GM12878 (cell line): ENCODE data around the gene SPOCK1. TPM values are rescaled to one million over a fixed set of nuclear protein-coding genes. Genes with fewer than 3 reads are reported as not detected.

Experiments
- ATAC-seq: fragments of 200-7000 bp; cut with Tn5 transposase; 3 replicates; pipeline ENCODE4 v1.9.1; 2020; ENCODE audit warnings: mild to moderate bottlenecking, moderate library complexity
- BruUV-seq: library from RNA; stranded (reverse); fragments of 400-500 nt; replicated peaks from 2 replicates; lab custom pipeline; 2021; lab: Mats Ljungman, UMichigan
- CTCF ChIA-PET: fragments of 300-600 bp; sonication (Branson Sonifier 250); formaldehyde crosslinking; extraction: SDS; loops from one replicate; lab custom pipeline; 2021; ENCODE audit warnings: inconsistent platforms; lab: Yijun Ruan, JAX
- POLR2A ChIA-PET: fragments of 350-600 bp; formaldehyde crosslinking; extraction: SDS; loops from one replicate; lab custom pipeline; 2021; ENCODE audit warnings: inconsistent platforms; lab: Charles Lee
- RAD21 ChIA-PET: fragments of 300-600 bp; sonication (Branson Sonifier 250); formaldehyde crosslinking; loops from one replicate; lab custom pipeline; 2023; ENCODE audit warnings: antibody characterized with exemption; ENCODE audit not compliant: unreplicated experiment; lab: Charles Lee
- SMC1A ChIA-PET: fragments of 300-600 bp; sonication (Branson Sonifier 250); formaldehyde crosslinking; loops from one replicate; lab custom pipeline; 2023; ENCODE audit not compliant: unreplicated experiment, uncharacterized antibody; lab: Charles Lee
- DNase-seq: peaks from one replicate; pipeline ENCODE4 v3.0.0-alpha.2; 2011; ENCODE audit warnings: low read depth, low spot score
- FAIRE-seq: peaks from 3 replicates; lab custom pipeline; 2011; peaks lifted over from hg19 to GRCh38; lab: Jason Lieb, UNC
- H2AFZ ChIP-seq: 2 replicates; pipeline ENCODE4 v1.6.0; 2011; ENCODE audit warnings: low read depth, low read length, control low read depth; ENCODE audit not compliant: control insufficient read depth
- H3K27ac ChIP-seq: 2 replicates; pipeline ENCODE4 v1.5.1; 2011; ENCODE audit warnings: control low read depth; ENCODE audit not compliant: control insufficient read depth, insufficient read depth
- H3K27me3 ChIP-seq, 2 experiments: replicated peaks in 1 of 2; 2 replicates each; pipeline versions ENCODE4 v1.6.0 to v1.6.1; 2011; ENCODE audit warnings: low read length in 1 of 2; ENCODE audit not compliant: control insufficient read depth in 2 of 2, insufficient read depth in 2 of 2
- H3K36me3 ChIP-seq, 2 experiments: 2 replicates each; pipeline ENCODE4 v1.5.1; 2011; ENCODE audit warnings: low read length in 1 of 2; ENCODE audit not compliant: control insufficient read depth in 2 of 2, insufficient read depth in 2 of 2
- H3K4me1 ChIP-seq: 2 replicates; pipeline ENCODE4 v1.6.1; 2011; ENCODE audit warnings: mild to moderate bottlenecking, low read length, moderate library complexity, mixed read lengths; ENCODE audit not compliant: control insufficient read depth, insufficient read depth
- H3K4me2 ChIP-seq: 2 replicates; pipeline ENCODE4 v1.6.0; 2011; ENCODE audit warnings: control low read depth; ENCODE audit not compliant: control insufficient read depth, insufficient read depth
- H3K4me3 ChIP-seq: fragments of 200-600 bp; sonication (generic); 2 replicates; pipeline ENCODE4 v1.5.1; 2016
- H3K79me2 ChIP-seq: 2 replicates; pipeline ENCODE4 v1.6.0; 2011; ENCODE audit warnings: low read length; ENCODE audit not compliant: control insufficient read depth, insufficient read depth
- H3K9ac ChIP-seq: 2 replicates; pipeline ENCODE4 v1.8.0; 2011; ENCODE audit warnings: low read length, control low read depth, mixed read lengths; ENCODE audit not compliant: control insufficient read depth, insufficient read depth
- H3K9me3 ChIP-seq: replicated peaks from 3 replicates; pipeline ENCODE4 v1.5.1; 2011; ENCODE audit warnings: mild to moderate bottlenecking, low read length; ENCODE audit not compliant: control insufficient read depth, insufficient read depth
- H4K20me1 ChIP-seq: 2 replicates; pipeline ENCODE4 v1.6.0; 2011; ENCODE audit not compliant: control insufficient read depth, insufficient read depth
- ATF3 ChIP-seq: IDR thresholded peaks from 2 replicates; pipeline ENCODE4 v1.6.1; 2011; ENCODE audit warnings: low read depth, mild to moderate bottlenecking, low read length, moderate library complexity, borderline replicate concordance; ENCODE audit errors: extremely low read depth
- CBX3 ChIP-seq: fragments of 200-600 bp; sonication (generic); IDR thresholded peaks from 2 replicates; pipeline ENCODE4 v1.6.1; 2016; ENCODE audit warnings: low read depth, borderline replicate concordance
- CHD2 ChIP-seq: IDR thresholded peaks from 2 replicates; pipeline ENCODE4 v1.6.1; 2011; ENCODE audit warnings: low read depth, low read length, improper control_type of control experiment, borderline replicate concordance
- ETV6 ChIP-seq, 2 experiments: fragments of 450-650 bp in 1 of 2; IDR thresholded peaks in 1 of 2; conservative IDR thresholded peaks in 1 of 2; 2 replicates each; pipeline ENCODE4 v1.6.1; 2014; ENCODE audit warnings: antibody characterized with exemption in 1 of 2, borderline replicate concordance in 1 of 2, low read depth in 1 of 2, mild to moderate bottlenecking in 1 of 2, moderate library complexity in 1 of 2
- MEF2B ChIP-seq: fragments of 450-650 bp; IDR thresholded peaks from 2 replicates; pipeline ENCODE4 v1.6.1; 2018; ENCODE audit warnings: mild to moderate bottlenecking, moderate library complexity; ENCODE audit not compliant: partially characterized antibody, poor library complexity, severe bottlenecking
- SPI1 ChIP-seq: IDR thresholded peaks from 2 replicates; pipeline ENCODE4 v1.6.1; 2011; ENCODE audit warnings: low read depth, mild to moderate bottlenecking, low read length, moderate library complexity, borderline replicate concordance; ENCODE audit not compliant: insufficient read depth
- STAT1 ChIP-seq: fragments of 450-650 bp; conservative IDR thresholded peaks from 2 replicates; pipeline ENCODE4 v1.6.1; 2014; ENCODE audit warnings: antibody characterized with exemption, mild to moderate bottlenecking
- WGBS: methylation state at CpG from one replicate; pipeline ENCODE4 v1.1.6; 2016; ENCODE audit warnings: low lambda C conversion rate; ENCODE audit not compliant: insufficient replicate concordance, insufficient coverage; ENCODE audit errors: missing lambda C conversion rate; 5-methylcytosine and 5-hydroxymethylcytosine counted together
- in situ Hi-C: fragments of 300-500 bp; cut with MboI; formaldehyde crosslinking; loops from 9 replicates; pipeline ENCODE4 v1.14.3; 2018; ENCODE audit warnings: mixed read lengths
- intact Hi-C: fragments of 100-400 bp; cut with micrococcal nuclease; formaldehyde crosslinking; loops from one replicate; pipeline ENCODE4 v1.14.2; 2022; ENCODE audit not compliant: unreplicated experiment
- polyA plus RNA-seq, 11 experiments: library from polyadenylated mRNA; depleted of rRNA in 4 of 11; unstranded in 6 of 11; stranded (reverse) in 5 of 11; fragments of >200 nt; fragmentation: Nextera tagmentation in 4 of 11; fragmentation: Illumina TruSeq in 1 of 11; extraction: Ambion mirVana in 4 of 11; extraction: Trizol in 1 of 11; gene quantifications; 1 replicate in 1 of 11; 2 replicates in 10 of 11; pipeline versions ENCODE4 v1.2.1 to v1.2.3, GENCODE V29; 2011 to 2016; ENCODE audit warnings: inconsistent platforms in 2 of 11, missing spikeins in 2 of 11, low read depth in 1 of 11
- total RNA-seq, 4 experiments: library from RNA; depleted of rRNA in 3 of 4; stranded (reverse); fragments of >200 nt in 3 of 4; fragmentation: Illumina TruSeq in 1 of 4; extraction: Trizol in 1 of 4; gene quantifications; 2 replicates each; pipeline versions ENCODE4 v1.2.1 to v1.2.3, GENCODE V29; 2013 to 2021

Gene SPOCK1
- total and polyA plus RNA-seq, 10 of the 15 experiments (the other 5 are each of a cell fraction or from before 2014, with no cell fraction given) = 0.06 to 0.68 (median 0.25) TPM; not detected in 3

DNA sequence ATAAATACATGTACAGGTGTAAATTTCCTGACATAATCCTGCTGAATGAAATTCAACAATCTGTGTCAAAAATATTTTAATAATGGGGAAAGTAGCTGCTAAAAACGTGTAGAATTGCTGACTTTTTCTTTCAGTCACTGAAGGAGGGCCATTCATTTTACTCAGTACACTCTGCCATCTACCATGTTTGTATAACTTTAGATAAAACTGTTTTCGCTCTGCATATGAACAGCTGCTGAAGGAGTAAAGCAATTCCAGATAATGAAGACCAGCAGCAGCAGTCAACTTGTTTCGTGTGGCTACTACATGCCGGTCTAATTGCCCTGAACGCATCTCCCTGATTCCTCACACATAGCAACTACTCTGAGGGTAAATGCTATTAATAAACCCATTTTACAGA is 380.5 kb downstream of the SPOCK1 start:
- intact Hi-C loops = no loop called here
- H3K4me2 ChIP-seq = no peak overlapping the region
- H3K27me3 ChIP-seq = peaks cover 0 to 2% of the 10 kb centered on the region in 2 experiments; a peak in 2 of 4 replicates
- ChIA-PET POLR2A (no interaction called here), RAD21 (no interaction called here), SMC1A (no interaction called here), CTCF (no interaction called here)
- no peak overlapping the region for H3K4me3 ChIP-seq
- H4K20me1 ChIP-seq = no peaks in the 10 kb centered on the region
- TF ChIP-seq CBX3 (no peak), STAT1 (no peak), ATF3 (no peak), ETV6 (conservative IDR thresholded peaks at IDR 0.05 in 1 of 2, IDR thresholded peaks at IDR 0.05 in 1 of 2; ENCODE audit: borderline replicate concordance in 1 of 2, low read depth in 1 of 2) (no peak), CHD2 (no peak)
- in situ Hi-C loops = no loop called here
- no peak overlapping the region for H2AFZ ChIP-seq
- FAIRE-seq (no peak), DNase-seq (no peak), ATAC-seq (no peak)
- H3K9ac ChIP-seq = no peak overlapping the region
- H3K79me2 ChIP-seq = no peaks in the 10 kb centered on the region
- H3K27ac ChIP-seq = no peak overlapping the region
- no peaks in the 10 kb centered on the region for H3K4me1 ChIP-seq
- H3K9me3 ChIP-seq = no peaks in the 10 kb centered on the region
- BruUV-seq = no TSS peak
- no peaks in the 10 kb centered on the region for H3K36me3 ChIP-seq
- 30% methylated on average over 5 of the region's 5 CpGs for WGBS

DNA sequence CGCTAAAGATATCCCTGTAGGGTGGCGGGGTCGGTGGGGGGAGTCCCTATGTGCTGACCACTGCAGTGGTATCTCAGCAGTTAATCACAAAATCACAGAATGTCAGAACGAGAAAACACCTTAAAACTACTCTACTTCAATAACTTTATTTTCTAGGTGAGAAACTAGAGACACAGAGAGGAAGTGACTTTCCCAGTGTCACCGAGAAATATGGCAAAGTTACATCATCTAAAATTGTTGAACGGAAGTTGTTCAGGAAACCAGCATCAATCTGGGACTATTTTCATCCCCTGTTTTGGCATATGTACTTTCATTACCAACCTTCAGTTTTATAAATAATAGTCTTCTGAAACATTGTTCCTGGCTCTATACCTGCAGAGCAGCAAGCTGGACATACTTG is 384.0 kb downstream of the SPOCK1 start:
- 8% methylated on average over 6 of the region's 6 CpGs for WGBS
- in situ Hi-C loops (no loop called here), intact Hi-C loops (no loop called here)
- Histone ChIP-seq H3K9me3 (no peaks in the 10 kb centered on the region), H3K27me3 (peaks cover 0 to 2% of the 10 kb centered on the region in 2 experiments; a peak in 1 of 4 replicates), H3K27ac (no peak overlapping the region), H3K4me2 (no peak overlapping the region), H4K20me1 (no peaks in the 10 kb centered on the region), H3K79me2 (no peaks in the 10 kb centered on the region), H2AFZ (no peak overlapping the region), H3K4me1 (no peaks in the 10 kb centered on the region), H3K36me3 (no peaks in the 10 kb centered on the region), H3K4me3 (no peak overlapping the region), H3K9ac (no peak overlapping the region)
- ChIA-PET POLR2A (no interaction called here), CTCF (no interaction called here), RAD21 (no interaction called here), SMC1A (no interaction called here)
- FAIRE-seq (no peak), ATAC-seq (no peak), DNase-seq (no peak)
- TF ChIP-seq MEF2B = no peak
- peak; percentile 21; the same call in 1 of the 2 replicates for TF ChIP-seq SPI1
- BruUV-seq = no TSS peak
